ENCODE data around the gene CSF1.

CSF1 gene

DNA sequence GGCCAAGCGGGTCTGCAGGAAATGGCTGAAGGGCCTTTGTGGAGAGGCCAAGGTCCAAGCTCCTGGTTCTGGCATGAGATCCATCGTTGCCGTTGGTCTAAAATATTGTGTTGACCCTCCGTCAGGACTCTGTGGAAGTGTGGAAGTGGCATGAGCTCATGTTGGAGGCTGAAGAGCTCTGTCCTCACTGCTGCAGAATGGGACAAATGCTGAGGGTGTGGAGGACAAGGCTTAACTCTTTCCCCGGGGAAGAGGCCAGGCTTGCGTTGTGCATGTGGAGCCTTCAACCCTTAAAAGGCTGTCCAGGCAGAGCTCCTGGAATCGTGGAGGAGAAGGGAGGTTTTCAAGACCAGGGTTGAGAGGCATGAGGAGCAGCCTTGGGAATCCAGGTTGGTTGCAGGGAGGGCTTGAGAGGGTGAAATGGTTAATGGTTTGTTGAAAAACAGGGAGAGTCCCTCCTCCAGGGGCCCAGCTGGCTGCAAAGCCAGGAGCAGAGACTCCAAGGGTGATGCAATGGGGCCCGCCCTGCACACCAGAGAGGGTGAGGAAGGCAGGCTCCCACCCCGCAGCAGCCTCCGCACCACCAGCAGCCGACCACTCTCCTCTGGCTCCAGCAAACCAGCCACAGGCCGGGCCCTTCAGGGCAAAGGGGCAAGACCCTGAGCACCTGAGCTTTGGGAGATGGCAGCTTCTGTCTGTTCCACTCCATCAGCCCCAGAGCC, 67.2 kb downstream of the CSF1 start:
- DNase-seq (ENCODE audit: low read depth, low spot score), result no peak

DNA sequence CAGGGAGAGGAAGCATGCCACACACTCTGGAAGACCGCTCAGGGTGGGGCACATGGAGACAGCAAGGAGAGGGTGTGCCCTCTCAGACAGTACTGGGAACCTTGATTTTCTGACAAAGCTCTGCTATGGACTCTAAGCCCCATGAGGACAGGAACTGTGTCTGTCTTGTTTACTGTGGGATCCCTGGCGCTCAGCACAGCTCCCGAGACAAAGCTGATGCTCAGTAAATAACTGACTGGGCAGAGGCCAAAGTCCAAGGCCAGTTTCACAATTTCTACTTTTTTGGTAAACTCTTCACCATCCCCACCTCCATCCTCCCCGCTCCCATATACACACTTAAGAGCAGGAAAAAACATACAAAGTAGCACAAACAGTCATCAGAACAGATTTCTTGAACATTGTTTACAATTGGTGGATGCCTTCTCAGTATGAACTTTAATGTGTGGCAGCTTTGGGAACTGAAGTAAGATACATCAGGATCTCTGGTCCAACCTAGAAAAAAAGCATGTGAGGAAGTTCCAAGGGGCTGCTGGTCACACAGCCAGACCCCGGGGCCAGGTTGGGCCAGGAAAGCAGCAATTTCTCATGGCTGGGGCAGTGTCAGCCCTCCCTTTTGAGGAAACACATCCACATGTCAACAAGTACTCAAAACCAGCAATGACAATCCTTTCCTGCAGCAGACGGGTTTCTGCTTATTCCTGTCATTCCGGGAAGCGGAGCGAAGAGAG, 68.3 kb downstream of the CSF1 start:
- DNase-seq (ENCODE audit: low read depth, low spot score), result no peak

DNA sequence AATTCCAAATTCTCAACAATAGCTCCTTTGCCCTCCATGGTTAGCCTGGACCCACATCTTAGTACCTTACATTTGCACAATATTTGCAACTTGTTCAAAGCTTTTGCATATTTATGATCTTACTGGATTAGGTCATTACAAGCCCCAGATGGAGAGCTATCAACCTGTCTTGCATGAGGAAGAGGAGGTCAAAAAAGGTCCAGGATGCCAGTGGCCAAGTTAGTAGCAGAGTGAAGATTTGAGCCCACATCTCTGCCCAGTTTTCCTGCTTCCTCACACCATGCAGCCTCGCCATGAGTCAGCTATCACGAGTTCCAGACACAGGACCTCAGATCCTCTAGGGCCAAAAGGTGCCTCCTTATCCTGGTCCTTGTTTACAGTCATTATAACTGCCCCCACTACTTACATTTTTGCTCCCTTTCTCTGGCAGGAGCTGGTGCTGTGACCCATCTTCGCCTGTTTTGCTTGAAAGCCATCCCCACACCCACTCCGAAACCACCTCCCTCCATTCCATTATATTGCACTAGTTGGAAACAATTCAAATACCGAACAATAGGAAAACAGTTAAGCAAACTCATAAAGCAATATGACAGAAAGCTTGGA, 68.9 kb downstream of the CSF1 start:
- DNase-seq (ENCODE audit: low read depth, low spot score), result no peak

All from brain pericyte (primary cell).